GM12878 (cell line): Measurements from ENCODE around the gene BEAN1. TPM values are rescaled to one million over a fixed set of nuclear protein-coding genes. Genes with fewer than 3 reads are reported as not detected.

Experiments
- ATAC-seq: fragments of 200-7000 bp; cut with Tn5 transposase; 3 replicates; pipeline ENCODE4 v1.9.1; 2020; ENCODE audit warnings: mild to moderate bottlenecking, moderate library complexity
- BruUV-seq: library from RNA; stranded (reverse); fragments of 400-500 nt; replicated peaks from 2 replicates; lab custom pipeline; 2021; lab: Mats Ljungman, UMichigan
- CTCF ChIA-PET: fragments of 300-600 bp; sonication (Branson Sonifier 250); formaldehyde crosslinking; extraction: SDS; loops from one replicate; lab custom pipeline; 2021; ENCODE audit warnings: inconsistent platforms; lab: Yijun Ruan, JAX
- POLR2A ChIA-PET: fragments of 350-600 bp; formaldehyde crosslinking; extraction: SDS; loops from one replicate; lab custom pipeline; 2021; ENCODE audit warnings: inconsistent platforms; lab: Charles Lee
- RAD21 ChIA-PET: fragments of 300-600 bp; sonication (Branson Sonifier 250); formaldehyde crosslinking; loops from one replicate; lab custom pipeline; 2023; ENCODE audit warnings: antibody characterized with exemption; ENCODE audit not compliant: unreplicated experiment; lab: Charles Lee
- SMC1A ChIA-PET: fragments of 300-600 bp; sonication (Branson Sonifier 250); formaldehyde crosslinking; loops from one replicate; lab custom pipeline; 2023; ENCODE audit not compliant: unreplicated experiment, uncharacterized antibody; lab: Charles Lee
- DNase-seq: peaks from one replicate; pipeline ENCODE4 v3.0.0-alpha.2; 2011; ENCODE audit warnings: low read depth, low spot score
- FAIRE-seq: peaks from 3 replicates; lab custom pipeline; 2011; peaks lifted over from hg19 to GRCh38; lab: Jason Lieb, UNC
- H2AFZ ChIP-seq: 2 replicates; pipeline ENCODE4 v1.6.0; 2011; ENCODE audit warnings: low read depth, low read length, control low read depth; ENCODE audit not compliant: control insufficient read depth
- H3K27ac ChIP-seq: 2 replicates; pipeline ENCODE4 v1.5.1; 2011; ENCODE audit warnings: control low read depth; ENCODE audit not compliant: control insufficient read depth, insufficient read depth
- H3K27me3 ChIP-seq, 2 experiments: replicated peaks in 1 of 2; 2 replicates each; pipeline versions ENCODE4 v1.6.0 to v1.6.1; 2011; ENCODE audit warnings: low read length in 1 of 2; ENCODE audit not compliant: control insufficient read depth in 2 of 2, insufficient read depth in 2 of 2
- H3K36me3 ChIP-seq, 2 experiments: 2 replicates each; pipeline ENCODE4 v1.5.1; 2011; ENCODE audit warnings: low read length in 1 of 2; ENCODE audit not compliant: control insufficient read depth in 2 of 2, insufficient read depth in 2 of 2
- H3K4me1 ChIP-seq: 2 replicates; pipeline ENCODE4 v1.6.1; 2011; ENCODE audit warnings: mild to moderate bottlenecking, low read length, moderate library complexity, mixed read lengths; ENCODE audit not compliant: control insufficient read depth, insufficient read depth
- H3K4me2 ChIP-seq: 2 replicates; pipeline ENCODE4 v1.6.0; 2011; ENCODE audit warnings: control low read depth; ENCODE audit not compliant: control insufficient read depth, insufficient read depth
- H3K4me3 ChIP-seq: fragments of 200-600 bp; sonication (generic); 2 replicates; pipeline ENCODE4 v1.5.1; 2016
- H3K79me2 ChIP-seq: 2 replicates; pipeline ENCODE4 v1.6.0; 2011; ENCODE audit warnings: low read length; ENCODE audit not compliant: control insufficient read depth, insufficient read depth
- H3K9ac ChIP-seq: 2 replicates; pipeline ENCODE4 v1.8.0; 2011; ENCODE audit warnings: low read length, control low read depth, mixed read lengths; ENCODE audit not compliant: control insufficient read depth, insufficient read depth
- H3K9me3 ChIP-seq: replicated peaks from 3 replicates; pipeline ENCODE4 v1.5.1; 2011; ENCODE audit warnings: mild to moderate bottlenecking, low read length; ENCODE audit not compliant: control insufficient read depth, insufficient read depth
- H4K20me1 ChIP-seq: 2 replicates; pipeline ENCODE4 v1.6.0; 2011; ENCODE audit not compliant: control insufficient read depth, insufficient read depth
- EP300 ChIP-seq, 2 experiments: fragments of 150-350 bp in 1 of 2; IDR thresholded peaks; 2 replicates each; pipeline ENCODE4 v1.6.1; 2011 to 2012; ENCODE audit warnings: low read depth in 2 of 2, low read length in 2 of 2, borderline replicate concordance in 1 of 2, improper control_type of control experiment in 1 of 2, inconsistent platforms in 1 of 2; ENCODE audit not compliant: control insufficient read depth in 1 of 2
- EZH2 ChIP-seq: IDR thresholded peaks from 2 replicates; pipeline ENCODE4 v1.6.1; 2012; ENCODE audit warnings: low read depth, mild to moderate bottlenecking, control low read depth, inconsistent platforms, low read length, borderline replicate concordance; ENCODE audit not compliant: control insufficient read depth
- HCFC1 ChIP-seq: fragments of 150-350 bp; IDR thresholded peaks from 2 replicates; pipeline ENCODE4 v1.6.1; 2014; ENCODE audit warnings: low read length
- HDAC6 ChIP-seq: fragments of 200-600 bp; sonication (generic); IDR thresholded peaks from one replicate; pipeline ENCODE4 v1.8.0; 2017; ENCODE audit warnings: antibody characterized with exemption; ENCODE audit not compliant: unreplicated experiment
- PAX5 ChIP-seq: IDR thresholded peaks from 2 replicates; pipeline ENCODE4 v1.6.1; 2011; ENCODE audit warnings: low read depth, low read length, borderline replicate concordance
- POLR2A ChIP-seq: IDR thresholded peaks from 2 replicates; pipeline ENCODE4 v1.6.1; 2011; ENCODE audit warnings: low read depth, mild to moderate bottlenecking, low read length
- POU2F2 ChIP-seq: IDR thresholded peaks from 3 replicates; pipeline ENCODE4 v1.6.1; 2011; ENCODE audit warnings: low read depth, mild to moderate bottlenecking, low read length, borderline replicate concordance
- RUNX3 ChIP-seq: IDR thresholded peaks from 2 replicates; pipeline ENCODE4 v1.6.1; 2012; ENCODE audit warnings: low read length, inconsistent platforms
- SRF ChIP-seq, 2 experiments: IDR thresholded peaks; 2 replicates each; pipeline ENCODE4 v1.6.1; 2011; ENCODE audit warnings: low read depth in 2 of 2, low read length in 2 of 2, mild to moderate bottlenecking in 1 of 2, moderate library complexity in 1 of 2
- TARDBP ChIP-seq: IDR thresholded peaks from 2 replicates; pipeline ENCODE4 v1.6.1; 2016; ENCODE audit warnings: borderline replicate concordance
- TCF3 ChIP-seq: IDR thresholded peaks from 2 replicates; pipeline ENCODE4 v1.6.1; 2012; ENCODE audit warnings: low read depth, mild to moderate bottlenecking, low read length, borderline replicate concordance; ENCODE audit not compliant: insufficient read depth
- WGBS: methylation state at CpG from one replicate; pipeline ENCODE4 v1.1.6; 2016; ENCODE audit warnings: low lambda C conversion rate; ENCODE audit not compliant: insufficient replicate concordance, insufficient coverage; ENCODE audit errors: missing lambda C conversion rate; 5-methylcytosine and 5-hydroxymethylcytosine counted together
- in situ Hi-C: fragments of 300-500 bp; cut with MboI; formaldehyde crosslinking; loops from 9 replicates; pipeline ENCODE4 v1.14.3; 2018; ENCODE audit warnings: mixed read lengths
- intact Hi-C: fragments of 100-400 bp; cut with micrococcal nuclease; formaldehyde crosslinking; loops from one replicate; pipeline ENCODE4 v1.14.2; 2022; ENCODE audit not compliant: unreplicated experiment
- polyA plus RNA-seq, 11 experiments: library from polyadenylated mRNA; depleted of rRNA in 4 of 11; unstranded in 6 of 11; stranded (reverse) in 5 of 11; fragments of >200 nt; fragmentation: Nextera tagmentation in 4 of 11; fragmentation: Illumina TruSeq in 1 of 11; extraction: Ambion mirVana in 4 of 11; extraction: Trizol in 1 of 11; gene quantifications; 1 replicate in 1 of 11; 2 replicates in 10 of 11; pipeline versions ENCODE4 v1.2.1 to v1.2.3, GENCODE V29; 2011 to 2016; ENCODE audit warnings: inconsistent platforms in 2 of 11, missing spikeins in 2 of 11, low read depth in 1 of 11
- total RNA-seq, 4 experiments: library from RNA; depleted of rRNA in 3 of 4; stranded (reverse); fragments of >200 nt in 3 of 4; fragmentation: Illumina TruSeq in 1 of 4; extraction: Trizol in 1 of 4; gene quantifications; 2 replicates each; pipeline versions ENCODE4 v1.2.1 to v1.2.3, GENCODE V29; 2013 to 2021
- TF ChIP-seq, protein P1 (sequence below): fragments of 450-650 bp; IDR thresholded peaks from 2 replicates; pipeline ENCODE4 v1.6.1; 2017; ENCODE audit warnings: mild to moderate bottlenecking
- TF ChIP-seq, protein P2 (sequence below): IDR thresholded peaks from 2 replicates; pipeline ENCODE4 v1.6.1; 2012; ENCODE audit warnings: mild to moderate bottlenecking, low read depth, low read length
- TF ChIP-seq, protein P3 (sequence below): IDR thresholded peaks from 2 replicates; pipeline ENCODE4 v1.6.1; 2012; ENCODE audit warnings: low read depth, low read length, improper control_type of control experiment

The BEAN1 gene
- total and polyA plus RNA-seq, 10 of the 15 experiments (the other 5 are each of a cell fraction or from before 2014, with no cell fraction given), result not detected

DNA sequence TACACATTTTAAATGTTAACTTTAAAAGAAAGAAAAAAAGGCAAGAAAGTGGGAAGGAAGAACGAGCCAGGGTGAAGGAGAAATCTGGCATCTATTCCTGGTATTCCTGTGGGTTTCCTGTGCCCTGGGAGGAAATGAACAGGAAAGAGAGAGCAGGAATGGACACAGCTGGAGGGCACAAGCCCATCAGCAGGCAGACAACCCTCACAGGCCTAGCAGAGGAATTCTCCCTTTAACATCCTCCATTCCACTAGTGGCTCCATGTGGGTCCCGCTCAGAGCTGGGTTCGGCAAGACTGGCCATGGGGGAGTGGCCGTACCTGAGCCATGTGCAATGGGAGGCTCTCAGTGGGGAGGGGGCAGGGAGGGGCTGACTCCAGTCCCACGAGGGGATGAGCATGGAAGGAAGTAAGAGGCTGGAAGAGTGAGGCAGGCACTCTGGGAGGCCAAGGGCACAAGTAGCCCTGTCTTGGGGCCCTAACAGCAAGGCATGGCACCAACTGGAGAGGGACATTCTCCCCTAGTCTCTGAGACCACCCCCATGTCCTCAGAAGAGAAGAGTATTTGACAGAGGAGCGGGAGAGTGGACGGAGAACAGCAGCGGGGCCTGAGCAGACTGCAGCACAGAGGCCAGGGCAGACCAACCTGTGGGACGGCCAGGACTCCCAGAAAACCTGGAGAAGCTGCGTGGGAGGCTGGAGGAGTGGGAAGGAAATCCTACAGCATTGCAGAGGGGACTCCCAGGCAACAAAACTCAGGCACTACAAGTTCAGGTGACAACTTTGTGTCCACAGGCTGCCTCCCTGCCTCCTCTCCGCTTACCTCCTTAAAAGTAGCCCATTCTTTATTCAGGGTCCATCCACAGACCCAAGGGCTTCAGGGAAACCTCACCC is 92.6 kb downstream of the BEAN1 start (continued):
- TF ChIP-seq EP300 (IDR thresholded peaks at IDR 0.05; ENCODE audit: borderline replicate concordance in 1 of 2, control insufficient read depth in 1 of 2, low read depth in 2 of 2, low read length in 2 of 2) (no peak), TCF3 (no peak), HDAC6 (no peak), HCFC1 (no peak), PAX5 (no peak), TARDBP (no peak)
- TF ChIP-seq, protein P1, sequence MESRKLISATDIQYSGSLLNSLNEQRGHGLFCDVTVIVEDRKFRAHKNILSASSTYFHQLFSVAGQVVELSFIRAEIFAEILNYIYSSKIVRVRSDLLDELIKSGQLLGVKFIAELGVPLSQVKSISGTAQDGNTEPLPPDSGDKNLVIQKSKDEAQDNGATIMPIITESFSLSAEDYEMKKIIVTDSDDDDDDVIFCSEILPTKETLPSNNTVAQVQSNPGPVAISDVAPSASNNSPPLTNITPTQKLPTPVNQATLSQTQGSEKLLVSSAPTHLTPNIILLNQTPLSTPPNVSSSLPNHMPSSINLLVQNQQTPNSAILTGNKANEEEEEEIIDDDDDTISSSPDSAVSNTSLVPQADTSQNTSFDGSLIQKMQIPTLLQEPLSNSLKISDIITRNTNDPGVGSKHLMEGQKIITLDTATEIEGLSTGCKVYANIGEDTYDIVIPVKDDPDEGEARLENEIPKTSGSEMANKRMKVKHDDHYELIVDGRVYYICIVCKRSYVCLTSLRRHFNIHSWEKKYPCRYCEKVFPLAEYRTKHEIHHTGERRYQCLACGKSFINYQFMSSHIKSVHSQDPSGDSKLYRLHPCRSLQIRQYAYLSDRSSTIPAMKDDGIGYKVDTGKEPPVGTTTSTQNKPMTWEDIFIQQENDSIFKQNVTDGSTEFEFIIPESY, result no peak

DNA sequence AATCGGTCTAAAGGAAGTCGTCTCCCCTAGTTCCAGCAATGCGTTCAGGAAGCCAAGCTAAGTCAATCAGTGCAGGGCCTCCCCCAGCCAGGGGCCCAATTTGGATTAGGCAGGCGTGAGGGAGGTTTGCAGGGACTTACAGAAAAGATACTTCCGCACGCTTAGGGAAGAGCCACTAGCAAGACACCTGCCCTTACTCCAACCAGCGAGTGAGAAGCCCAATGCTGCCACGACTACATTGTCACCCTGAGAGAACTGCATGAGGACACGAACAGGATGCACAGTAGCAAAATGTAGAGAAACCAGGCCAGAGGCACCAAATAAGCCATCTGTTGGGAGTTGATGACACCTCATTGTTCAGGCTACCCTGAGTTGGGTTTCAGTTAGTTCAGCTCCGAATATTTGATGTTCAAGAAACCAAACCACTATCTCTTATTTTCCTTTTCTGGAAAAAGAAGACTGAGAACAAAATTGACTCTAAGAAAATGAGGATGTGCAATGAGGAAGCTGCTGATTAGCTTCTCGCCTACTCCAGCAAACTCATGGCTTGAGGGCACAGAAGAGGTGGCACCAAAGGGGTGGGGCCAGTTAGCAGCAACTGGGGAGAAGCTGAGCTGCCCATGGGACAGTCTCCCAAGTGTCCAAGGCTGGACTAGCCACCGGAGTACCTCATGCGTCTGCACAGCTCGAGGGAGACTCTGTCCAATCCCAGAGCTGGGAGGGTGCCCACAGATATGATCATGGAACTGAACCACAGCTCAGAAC is 93.5 kb downstream of the BEAN1 start:
- ChIA-PET POLR2A (interaction anchor here (1.0 to 3.5 kb wide), 3 partner anchors 27 to 44 kb away, joined by 3 to 21 read pairs (median 18); partner anchors contain the start of genes CKLF and TK2), CTCF (interaction anchor here (0.6 to 6.0 kb wide), 5 partner anchors 24 to 353 kb away, joined by 3 to 35 read pairs (median 5); partner anchors contain the start of genes CKLF and TK2), RAD21 (interaction anchor here (0.6 to 3.2 kb wide), 9 partner anchors 12 to 114 kb away, joined by 3 to 15 read pairs (median 4); partner anchors contain the start of gene CKLF), SMC1A (interaction anchor here (0.7 to 5.4 kb wide), 9 partner anchors 8 to 88 kb away, joined by 3 to 86 read pairs (median 4); partner anchors contain the start of genes CKLF and TK2)
- Histone ChIP-seq H2AFZ (no peak overlapping the region), H4K20me1 (no peaks in the 10 kb centered on the region), H3K27ac (no peak overlapping the region), H3K4me2 (peak overlapping the region; percentile 10; the same call in 1 of the 2 replicates), H3K9ac (no peak overlapping the region), H3K79me2 (no peaks in the 10 kb centered on the region), H3K4me1 (peaks cover 82% of the 10 kb centered on the region), H3K36me3 (no peaks in the 10 kb centered on the region; a peak in 1 of 4 replicates), H3K27me3 (no peaks in the 10 kb centered on the region), H3K9me3 (no peaks in the 10 kb centered on the region), H3K4me3 (no peak overlapping the region)
- in situ Hi-C loops (no loop called here), intact Hi-C loops (no loop called here)
- FAIRE-seq, result no peak
- BruUV-seq, result no TSS peak
- DNase-seq, result no peak
- WGBS, result 69% methylated on average over 14 of the region's 14 CpGs
- no peak for ATAC-seq
- TF ChIP-seq POLR2A, result no peak
- TF ChIP-seq, protein P2, sequence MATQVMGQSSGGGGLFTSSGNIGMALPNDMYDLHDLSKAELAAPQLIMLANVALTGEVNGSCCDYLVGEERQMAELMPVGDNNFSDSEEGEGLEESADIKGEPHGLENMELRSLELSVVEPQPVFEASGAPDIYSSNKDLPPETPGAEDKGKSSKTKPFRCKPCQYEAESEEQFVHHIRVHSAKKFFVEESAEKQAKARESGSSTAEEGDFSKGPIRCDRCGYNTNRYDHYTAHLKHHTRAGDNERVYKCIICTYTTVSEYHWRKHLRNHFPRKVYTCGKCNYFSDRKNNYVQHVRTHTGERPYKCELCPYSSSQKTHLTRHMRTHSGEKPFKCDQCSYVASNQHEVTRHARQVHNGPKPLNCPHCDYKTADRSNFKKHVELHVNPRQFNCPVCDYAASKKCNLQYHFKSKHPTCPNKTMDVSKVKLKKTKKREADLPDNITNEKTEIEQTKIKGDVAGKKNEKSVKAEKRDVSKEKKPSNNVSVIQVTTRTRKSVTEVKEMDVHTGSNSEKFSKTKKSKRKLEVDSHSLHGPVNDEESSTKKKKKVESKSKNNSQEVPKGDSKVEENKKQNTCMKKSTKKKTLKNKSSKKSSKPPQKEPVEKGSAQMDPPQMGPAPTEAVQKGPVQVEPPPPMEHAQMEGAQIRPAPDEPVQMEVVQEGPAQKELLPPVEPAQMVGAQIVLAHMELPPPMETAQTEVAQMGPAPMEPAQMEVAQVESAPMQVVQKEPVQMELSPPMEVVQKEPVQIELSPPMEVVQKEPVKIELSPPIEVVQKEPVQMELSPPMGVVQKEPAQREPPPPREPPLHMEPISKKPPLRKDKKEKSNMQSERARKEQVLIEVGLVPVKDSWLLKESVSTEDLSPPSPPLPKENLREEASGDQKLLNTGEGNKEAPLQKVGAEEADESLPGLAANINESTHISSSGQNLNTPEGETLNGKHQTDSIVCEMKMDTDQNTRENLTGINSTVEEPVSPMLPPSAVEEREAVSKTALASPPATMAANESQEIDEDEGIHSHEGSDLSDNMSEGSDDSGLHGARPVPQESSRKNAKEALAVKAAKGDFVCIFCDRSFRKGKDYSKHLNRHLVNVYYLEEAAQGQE, result no peak
- TF ChIP-seq SRF (IDR thresholded peaks at IDR 0.05; ENCODE audit: low read depth in 2 of 2, low read length in 2 of 2), result no peak
- TF ChIP-seq RUNX3, result no peak
- TF ChIP-seq, protein P3, sequence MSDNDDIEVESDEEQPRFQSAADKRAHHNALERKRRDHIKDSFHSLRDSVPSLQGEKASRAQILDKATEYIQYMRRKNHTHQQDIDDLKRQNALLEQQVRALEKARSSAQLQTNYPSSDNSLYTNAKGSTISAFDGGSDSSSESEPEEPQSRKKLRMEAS, result no peak
- no peak for TF ChIP-seq POU2F2
- no peak for TF ChIP-seq EZH2
